ENCODE measurements around the gene GRIN2A. TPM values are rescaled to one million over a fixed set of nuclear protein-coding genes. Genes with fewer than 3 reads are reported as not detected.
A peak's percentile ranks its signal among the peaks of the same experiment; 100 is the strongest.

GRIN2A gene
- total and polyA plus RNA-seq, 4 donors, result 0.13 to 3.3 (median 1.1) TPM

- H3K27ac ChIP-seq (ENCODE audit: low read depth in 1 of 2, low read length in 2 of 2), result no peak overlapping the region
- no peak overlapping the region for H3K4me3 ChIP-seq (ENCODE audit: low read length in 2 of 2)
- ATAC-seq (ENCODE audit: low FRiP score) (no peak), DNase-seq (no peak)
- no peaks in the 10 kb centered on the region for H3K9me3 ChIP-seq (ENCODE audit: control insufficient read depth, low read length)
- H3K4me1 ChIP-seq (ENCODE audit: control insufficient read depth in 1 of 2, insufficient read depth in 2 of 2, low read length in 2 of 2), result no peaks in the 10 kb centered on the region
- WGBS, 2 donors, result 94 to 97% methylated on average over 4 of the region's 4 CpGs
- no peaks in the 10 kb centered on the region for H3K36me3 ChIP-seq (ENCODE audit: control insufficient read depth in 1 of 2, insufficient read depth in 2 of 2, low read length in 1 of 2)
- no peaks in the 10 kb centered on the region for H3K27me3 ChIP-seq (ENCODE audit: control insufficient read depth in 1 of 2, insufficient read depth in 2 of 2, low read length in 1 of 2)
- intact Hi-C loops (cut with DNase I), result no loop called here
These were observed 212.6 kb downstream of the GRIN2A start for GRCh38 chr16:9969580-9969979.

GRCh38 chr16:9966569-9967157 lies 215.6 kb downstream of the GRIN2A start:
- ATAC-seq (ENCODE audit: low FRiP score), result no peak
- Histone ChIP-seq H3K27ac (ENCODE audit: low read depth in 1 of 2, low read length in 2 of 2) (no peak overlapping the region), H3K36me3 (ENCODE audit: control insufficient read depth in 1 of 2, insufficient read depth in 2 of 2, low read length in 1 of 2) (no peaks in the 10 kb centered on the region), H3K9me3 (ENCODE audit: control insufficient read depth, low read length) (no peaks in the 10 kb centered on the region), H3K4me1 (ENCODE audit: control insufficient read depth in 1 of 2, insufficient read depth in 2 of 2, low read length in 2 of 2) (no peaks in the 10 kb centered on the region), H3K27me3 (ENCODE audit: control insufficient read depth in 1 of 2, insufficient read depth in 2 of 2, low read length in 1 of 2) (no peaks in the 10 kb centered on the region), H3K4me3 (ENCODE audit: low read length in 2 of 2) (no peak overlapping the region)
- DNase-seq, result no peak
- 79 to 91% methylated on average over 9 of the region's 9 CpGs for WGBS, 2 donors
- intact Hi-C loops (cut with DNase I), result no loop called here

DNA sequence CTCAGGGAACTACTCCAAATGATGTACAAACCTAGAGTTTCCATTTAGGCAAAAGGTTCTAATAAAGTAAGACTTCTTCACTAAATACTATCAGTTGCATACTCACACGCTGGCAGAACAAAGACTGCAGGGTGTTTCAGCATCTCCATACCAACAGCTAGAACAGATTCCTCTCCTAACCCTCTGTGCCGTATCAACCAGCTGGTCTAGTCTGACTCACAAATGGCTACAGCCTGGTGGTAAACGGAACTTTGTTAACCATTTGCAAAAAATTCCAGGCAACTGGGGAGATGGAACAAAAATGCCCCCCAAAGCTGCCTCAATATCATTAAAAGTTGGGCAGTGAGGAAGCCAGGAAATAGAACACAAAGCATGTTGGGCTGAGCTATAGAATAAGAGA lies 217.1 kb downstream of the GRIN2A start:
- no peaks in the 10 kb centered on the region for H3K36me3 ChIP-seq (ENCODE audit: control insufficient read depth in 1 of 2, insufficient read depth in 2 of 2, low read length in 1 of 2)
- H3K9me3 ChIP-seq (ENCODE audit: control insufficient read depth, low read length), result no peaks in the 10 kb centered on the region
- no peaks in the 10 kb centered on the region for H3K4me1 ChIP-seq (ENCODE audit: control insufficient read depth in 1 of 2, insufficient read depth in 2 of 2, low read length in 2 of 2)
- no peak overlapping the region for H3K27ac ChIP-seq (ENCODE audit: low read depth in 1 of 2, low read length in 2 of 2)
- H3K4me3 ChIP-seq (ENCODE audit: low read length in 2 of 2), result no peak overlapping the region
- intact Hi-C loops (cut with DNase I), result no loop called here
- ATAC-seq (ENCODE audit: low FRiP score), result no peak
- no peak for DNase-seq
- 49 to 60% methylated on average over 3 of the region's 3 CpGs for WGBS, 2 donors
- H3K27me3 ChIP-seq (ENCODE audit: control insufficient read depth in 1 of 2, insufficient read depth in 2 of 2, low read length in 1 of 2), result no peaks in the 10 kb centered on the region

GRCh38 chr16:9964426-9964825 lies 217.8 kb downstream of the GRIN2A start:
- ATAC-seq (ENCODE audit: low FRiP score) (no peak), DNase-seq (no peak)
- intact Hi-C loops (cut with DNase I), result no loop called here
- Histone ChIP-seq H3K9me3 (ENCODE audit: control insufficient read depth, low read length) (no peaks in the 10 kb centered on the region), H3K27me3 (ENCODE audit: control insufficient read depth in 1 of 2, insufficient read depth in 2 of 2, low read length in 1 of 2) (no peaks in the 10 kb centered on the region), H3K4me1 (ENCODE audit: control insufficient read depth in 1 of 2, insufficient read depth in 2 of 2, low read length in 2 of 2) (no peaks in the 10 kb centered on the region), H3K27ac (ENCODE audit: low read depth in 1 of 2, low read length in 2 of 2) (no peak overlapping the region), H3K36me3 (ENCODE audit: control insufficient read depth in 1 of 2, insufficient read depth in 2 of 2, low read length in 1 of 2) (no peaks in the 10 kb centered on the region), H3K4me3 (ENCODE audit: low read length in 2 of 2) (no peak overlapping the region)
- WGBS, 2 donors, result 91 to 93% methylated on average over 6 of the region's 6 CpGs

DNA sequence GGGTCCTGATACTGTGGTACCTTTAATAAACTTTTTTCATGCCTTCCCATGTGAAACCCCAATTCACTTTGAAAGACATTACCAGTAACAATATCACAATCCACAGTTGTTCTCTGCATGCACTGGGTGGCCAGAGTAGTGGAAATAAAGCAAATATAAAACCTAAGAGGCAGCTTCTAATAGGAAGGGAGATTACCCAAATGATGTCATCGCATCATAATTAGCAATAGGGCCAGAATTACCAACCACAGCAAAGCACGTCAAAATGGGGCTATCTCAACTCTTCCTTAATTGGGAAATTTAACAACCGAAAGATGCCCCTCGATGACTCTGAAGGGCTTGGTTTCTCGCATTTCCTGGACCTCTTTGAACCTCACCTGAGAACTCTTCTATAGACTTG lies 224.8 kb downstream of the GRIN2A start:
- ATAC-seq (ENCODE audit: low FRiP score) (no peak), DNase-seq (no peak)
- H3K27me3 ChIP-seq (ENCODE audit: control insufficient read depth in 1 of 2, insufficient read depth in 2 of 2, low read length in 1 of 2), result no peaks in the 10 kb centered on the region
- no peak overlapping the region for H3K4me3 ChIP-seq (ENCODE audit: low read length in 2 of 2)
- WGBS, 2 donors, result 86 to 90% methylated on average over 5 of the region's 5 CpGs
- no peaks in the 10 kb centered on the region for H3K9me3 ChIP-seq (ENCODE audit: control insufficient read depth, low read length)
- no peak overlapping the region for H3K27ac ChIP-seq (ENCODE audit: low read depth in 1 of 2, low read length in 2 of 2)
- no peaks in the 10 kb centered on the region for H3K36me3 ChIP-seq (ENCODE audit: control insufficient read depth in 1 of 2, insufficient read depth in 2 of 2, low read length in 1 of 2)
- H3K4me1 ChIP-seq (ENCODE audit: control insufficient read depth in 1 of 2, insufficient read depth in 2 of 2, low read length in 2 of 2), result no peaks in the 10 kb centered on the region
- intact Hi-C loops (cut with DNase I), result no loop called here

GRCh38 chr16:9957002-9957401 lies 225.2 kb downstream of the GRIN2A start:
- Histone ChIP-seq H3K9me3 (ENCODE audit: control insufficient read depth, low read length) (no peaks in the 10 kb centered on the region), H3K27me3 (ENCODE audit: control insufficient read depth in 1 of 2, insufficient read depth in 2 of 2, low read length in 1 of 2) (no peaks in the 10 kb centered on the region), H3K36me3 (ENCODE audit: control insufficient read depth in 1 of 2, insufficient read depth in 2 of 2, low read length in 1 of 2) (no peaks in the 10 kb centered on the region), H3K4me3 (ENCODE audit: low read length in 2 of 2) (no peak overlapping the region), H3K4me1 (ENCODE audit: control insufficient read depth in 1 of 2, insufficient read depth in 2 of 2, low read length in 2 of 2) (no peaks in the 10 kb centered on the region), H3K27ac (ENCODE audit: low read depth in 1 of 2, low read length in 2 of 2) (no peak overlapping the region)
- intact Hi-C loops (cut with DNase I), result no loop called here
- no peak for ATAC-seq (ENCODE audit: low FRiP score)
- DNase-seq, result no peak

- Histone ChIP-seq H3K27me3 (ENCODE audit: control insufficient read depth in 1 of 2, insufficient read depth in 2 of 2, low read length in 1 of 2) (no peaks in the 10 kb centered on the region), H3K4me3 (ENCODE audit: low read length in 2 of 2) (no peak overlapping the region), H3K9me3 (ENCODE audit: control insufficient read depth, low read length) (no peaks in the 10 kb centered on the region), H3K36me3 (ENCODE audit: control insufficient read depth in 1 of 2, insufficient read depth in 2 of 2, low read length in 1 of 2) (no peaks in the 10 kb centered on the region), H3K4me1 (ENCODE audit: control insufficient read depth in 1 of 2, insufficient read depth in 2 of 2, low read length in 2 of 2) (no peaks in the 10 kb centered on the region), H3K27ac (ENCODE audit: low read depth in 1 of 2, low read length in 2 of 2) (no peak overlapping the region)
- DNase-seq (no peak), ATAC-seq (ENCODE audit: low FRiP score) (no peak)
- intact Hi-C loops (cut with DNase I), result no loop called here
- WGBS, 2 donors, result 92 to 93% methylated on average over 6 of the region's 6 CpGs
These were observed 226.6 kb downstream of the GRIN2A start for GRCh38 chr16:9955677-9956076.

DNA sequence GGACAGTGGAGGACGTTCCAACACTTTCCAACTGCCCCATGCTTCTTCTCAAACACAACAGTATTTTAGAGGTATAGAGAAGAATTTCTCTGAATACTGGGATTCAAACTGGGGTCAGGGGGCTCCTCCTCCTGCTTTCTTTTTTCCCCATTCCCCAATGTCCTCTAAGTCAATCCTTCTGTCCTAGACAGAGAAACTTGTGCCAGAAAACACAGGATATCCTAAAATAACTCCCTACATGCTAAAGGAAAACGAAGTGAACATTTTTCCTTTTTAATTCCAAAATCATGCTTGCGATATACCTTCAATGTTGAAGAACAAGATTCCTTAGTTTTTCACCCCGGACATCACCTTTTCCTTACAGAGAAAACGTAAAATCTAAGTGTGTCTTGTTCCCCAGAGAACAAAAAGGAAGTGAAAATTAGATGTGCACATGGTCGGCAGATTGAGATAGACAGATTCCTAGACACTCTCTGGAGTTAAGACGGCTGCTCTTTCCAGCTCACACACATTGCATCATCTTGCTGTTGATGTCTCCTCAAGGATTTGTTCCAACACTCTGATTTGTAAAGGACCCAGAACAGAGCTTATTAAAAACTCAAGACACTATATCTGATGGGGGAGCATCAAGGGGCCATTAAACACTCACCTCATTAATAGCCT lies 228.2 kb downstream of the GRIN2A start:
- DNase-seq, result no peak
- Histone ChIP-seq H3K9me3 (ENCODE audit: control insufficient read depth, low read length) (no peaks in the 10 kb centered on the region), H3K27me3 (ENCODE audit: control insufficient read depth in 1 of 2, insufficient read depth in 2 of 2, low read length in 1 of 2) (no peaks in the 10 kb centered on the region), H3K4me1 (ENCODE audit: control insufficient read depth in 1 of 2, insufficient read depth in 2 of 2, low read length in 2 of 2) (no peaks in the 10 kb centered on the region), H3K36me3 (ENCODE audit: control insufficient read depth in 1 of 2, insufficient read depth in 2 of 2, low read length in 1 of 2) (no peaks in the 10 kb centered on the region), H3K27ac (ENCODE audit: low read depth in 1 of 2, low read length in 2 of 2) (no peak overlapping the region), H3K4me3 (ENCODE audit: low read length in 2 of 2) (no peak overlapping the region)
- ATAC-seq (ENCODE audit: low FRiP score), result peak; percentile 50
- intact Hi-C loops (cut with DNase I), result no loop called here
- 6 to 9% methylated on average over 7 of the region's 7 CpGs for WGBS, 2 donors

DNA sequence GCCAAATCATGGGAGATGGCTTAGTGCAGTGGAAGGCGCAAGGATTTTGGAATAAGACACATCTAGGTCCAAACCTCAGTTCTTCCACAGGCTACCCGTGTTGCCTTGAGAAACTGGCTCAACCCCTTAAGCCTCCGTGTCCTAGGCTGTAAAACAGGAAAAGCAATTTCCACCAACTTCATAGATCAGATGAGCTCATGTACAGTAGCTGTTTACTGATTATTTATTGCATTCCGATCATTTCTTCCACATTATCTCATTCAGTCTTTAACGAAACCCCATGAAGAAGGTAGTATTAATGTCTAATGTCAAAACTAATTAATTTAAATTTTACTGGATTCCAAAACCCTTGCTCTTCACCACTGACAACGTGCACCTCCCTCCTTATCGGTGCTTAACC lies 231.6 kb downstream of the GRIN2A start:
- Histone ChIP-seq H3K27me3 (ENCODE audit: control insufficient read depth in 1 of 2, insufficient read depth in 2 of 2, low read length in 1 of 2) (no peaks in the 10 kb centered on the region), H3K4me3 (ENCODE audit: low read length in 2 of 2) (no peak overlapping the region), H3K9me3 (ENCODE audit: control insufficient read depth, low read length) (no peaks in the 10 kb centered on the region), H3K36me3 (ENCODE audit: control insufficient read depth in 1 of 2, insufficient read depth in 2 of 2, low read length in 1 of 2) (no peaks in the 10 kb centered on the region), H3K27ac (ENCODE audit: low read depth in 1 of 2, low read length in 2 of 2) (no peak overlapping the region), H3K4me1 (ENCODE audit: control insufficient read depth in 1 of 2, insufficient read depth in 2 of 2, low read length in 2 of 2) (no peaks in the 10 kb centered on the region)
- intact Hi-C loops (cut with DNase I), result no loop called here
- DNase-seq (no peak), ATAC-seq (ENCODE audit: low FRiP score) (no peak)
- WGBS, 2 donors, result 88 to 95% methylated on average over 7 of the region's 7 CpGs

Data from aorta (tissue), 5 donors.